Erythroblast (primary cell): ENCODE data around the gene ZCCHC2.

ENCODE experiments used
- DNase-seq, 2 experiments: peaks; one replicate each; lab custom pipeline; 2025; lab: John Stamatoyannopoulos, UW
- GATA1 ChIP-seq: IDR thresholded peaks from 2 replicates; pipeline ENCODE4 v1.6.1; 2011; ENCODE audit warnings: low read depth, mild to moderate bottlenecking, control low read depth, low read length, moderate library complexity
- POLR2A ChIP-seq: IDR thresholded peaks from 2 replicates; pipeline ENCODE4 v1.6.1; 2011; ENCODE audit warnings: mild to moderate bottlenecking, low read length

Gene ZCCHC2

DNA sequence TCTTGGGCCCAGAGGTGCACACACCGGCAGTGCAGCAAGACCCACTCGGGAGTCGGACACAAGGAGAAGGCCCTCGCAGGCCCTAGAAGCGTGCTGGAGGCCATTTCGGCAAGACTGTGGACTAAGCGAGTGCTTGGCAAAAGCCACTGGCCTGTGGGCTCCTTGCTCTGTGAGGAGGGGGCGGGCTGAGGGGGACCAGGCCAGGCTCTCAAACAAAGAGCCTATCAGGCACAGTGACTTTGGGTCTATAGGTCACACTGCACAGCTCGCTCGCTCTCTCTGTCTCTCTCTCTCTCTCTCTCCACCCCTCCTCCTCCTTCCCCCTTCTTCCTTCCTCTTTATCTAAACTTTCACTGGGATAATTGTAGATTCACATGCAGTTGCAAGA is 23.6 kb upstream of the ZCCHC2 start:
- DNase-seq: no peak
- TF ChIP-seq POLR2A (no peak), GATA1 (no peak)

GRCh38 chr18:62500174-62500573 is 22.7 kb upstream of the ZCCHC2 start:
- DNase-seq: no peak
- TF ChIP-seq POLR2A (no peak), GATA1 (no peak)

GRCh38 chr18:62500966-62501591 is 21.7 kb upstream of the ZCCHC2 start:
- TF ChIP-seq POLR2A: no peak
- TF ChIP-seq GATA1: no peak
- DNase-seq: no peak

DNA sequence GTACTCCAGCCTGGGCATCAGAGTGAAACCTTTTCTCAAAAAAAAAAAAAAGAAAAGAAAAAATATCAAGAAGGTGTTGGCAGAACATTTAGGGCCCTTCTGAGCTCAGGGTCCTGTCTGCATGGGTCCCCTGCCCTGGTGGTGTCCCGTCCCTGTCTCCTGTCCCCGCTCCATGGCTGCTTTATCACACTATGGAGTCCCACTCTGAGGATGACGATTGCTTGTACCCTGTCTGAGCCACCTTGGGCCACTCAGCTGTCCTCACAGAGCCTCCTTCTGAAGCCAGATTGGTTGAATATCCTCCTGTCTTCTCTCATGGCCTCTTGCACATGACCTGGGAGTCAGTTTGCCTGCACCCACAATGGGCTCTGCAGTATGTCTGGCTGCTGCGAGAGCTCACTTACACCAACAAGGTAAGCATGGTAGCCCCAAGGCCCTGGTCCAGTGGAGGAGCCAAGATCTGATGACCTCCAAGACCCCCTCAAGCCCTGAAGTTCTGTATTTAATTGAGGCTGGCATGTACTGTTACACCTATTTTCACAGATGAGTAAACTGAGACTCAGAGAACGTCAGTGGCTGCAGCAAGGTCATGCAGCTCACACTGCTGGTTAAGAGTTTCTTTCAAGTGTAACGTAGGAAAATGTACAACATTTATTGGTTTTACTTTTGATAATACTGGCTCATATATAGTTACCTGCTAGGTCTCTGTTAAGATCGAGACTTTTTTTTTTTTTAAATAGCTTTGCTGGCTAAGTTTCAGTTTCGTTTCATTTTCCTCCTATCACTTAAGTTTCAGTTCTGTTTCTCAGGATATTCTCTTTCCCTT is 16.9 kb upstream of the ZCCHC2 start:
- no peak for TF ChIP-seq GATA1
- peak; percentile 63 to 72 for DNase-seq

DNA sequence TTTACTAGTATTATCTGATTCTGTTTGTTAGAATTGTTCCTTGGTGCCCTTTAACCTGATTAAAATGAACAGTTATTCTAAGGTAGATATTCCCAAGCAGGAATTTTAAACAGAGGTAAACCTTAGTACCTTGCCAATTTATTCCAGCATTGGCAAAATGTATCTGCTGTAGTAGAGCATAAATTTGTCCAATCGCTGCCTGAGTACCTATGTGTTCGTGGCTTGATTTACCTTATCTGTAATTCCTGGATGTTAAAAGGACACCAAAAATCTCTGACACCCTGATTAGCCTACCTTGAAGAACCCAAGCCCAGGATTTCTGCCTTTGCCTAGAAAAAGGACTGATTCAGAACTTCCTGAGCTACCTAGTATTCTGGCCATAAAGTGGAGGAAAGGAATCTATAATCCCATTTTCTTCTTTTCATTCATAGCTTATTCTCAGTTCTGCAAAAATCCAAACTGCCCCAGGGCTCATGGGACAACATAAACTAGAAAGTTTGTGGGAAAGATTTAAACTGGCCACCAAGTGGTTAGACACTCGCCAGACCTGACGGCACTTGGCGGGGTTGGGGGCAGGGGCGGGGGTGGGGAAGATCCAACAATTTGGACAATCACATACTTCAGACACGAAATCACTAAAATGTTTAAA is 16.2 kb upstream of the ZCCHC2 start:
- DNase-seq: no peak
- no peak for TF ChIP-seq GATA1
- TF ChIP-seq POLR2A: no peak

DNA sequence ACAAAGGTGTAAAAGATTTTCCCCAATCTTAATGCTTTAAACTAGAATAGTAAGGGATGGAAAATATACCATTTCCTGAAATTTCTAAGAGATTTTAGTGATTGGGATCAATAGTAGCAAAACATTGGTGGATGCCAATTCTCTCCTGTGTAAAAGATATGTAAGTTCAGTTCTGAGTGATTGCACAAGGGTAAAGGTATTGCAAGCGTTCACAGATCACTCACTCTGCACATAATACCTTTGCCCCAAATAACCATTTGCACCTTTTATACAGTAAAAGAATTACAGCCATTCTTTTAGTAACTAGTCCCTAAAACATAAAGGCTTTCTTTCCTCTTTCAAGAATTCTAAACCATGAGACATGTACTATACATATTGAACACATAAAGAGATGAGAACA is 13.0 kb upstream of the ZCCHC2 start:
- no peak for TF ChIP-seq GATA1
- TF ChIP-seq POLR2A: no peak
- no peak for DNase-seq

DNA sequence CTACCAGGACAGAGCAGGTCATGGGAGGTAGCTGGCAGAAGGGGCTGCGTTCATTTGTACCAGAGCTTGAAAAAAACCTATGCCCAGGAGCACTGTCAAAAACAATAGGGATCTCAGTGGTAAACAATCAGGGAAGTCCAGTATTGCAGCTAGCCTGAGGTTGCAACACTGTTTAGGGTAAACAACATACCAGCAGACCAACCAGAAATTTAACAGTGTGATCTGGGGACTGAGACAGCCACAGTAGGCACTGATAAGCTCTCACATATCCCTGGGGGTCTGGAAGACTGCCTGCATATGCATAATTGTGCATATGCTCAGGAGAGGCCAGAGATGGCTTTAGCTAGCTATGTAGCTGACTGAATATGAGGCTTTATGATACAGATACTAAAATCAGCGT is 12.0 kb upstream of the ZCCHC2 start:
- no peak for DNase-seq
- TF ChIP-seq GATA1 (no peak), POLR2A (no peak)

GRCh38 chr18:62512532-62512931 is 10.3 kb upstream of the ZCCHC2 start:
- TF ChIP-seq GATA1 (no peak), POLR2A (no peak)
- no peak for DNase-seq

DNA sequence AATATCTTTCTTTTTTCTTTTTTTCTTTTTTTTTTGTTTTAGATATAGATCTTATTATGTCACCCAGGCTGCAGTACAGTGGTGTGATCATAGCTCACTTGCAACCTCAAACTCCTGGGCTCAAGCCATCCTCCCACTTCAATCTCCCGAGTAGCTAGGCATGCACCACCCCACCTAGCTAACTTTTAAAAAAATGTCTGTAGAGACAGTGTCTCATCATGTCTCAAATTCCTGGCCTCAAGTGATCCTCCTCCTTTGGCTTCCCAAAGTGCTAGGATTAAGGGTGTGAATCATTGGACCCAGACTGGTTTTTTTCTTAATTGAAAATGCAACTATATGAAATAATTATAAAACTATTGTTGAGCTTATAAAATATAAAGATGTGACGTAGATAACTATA is 9.8 kb upstream of the ZCCHC2 start:
- DNase-seq: no peak
- TF ChIP-seq POLR2A (no peak), GATA1 (no peak)

- peak in 1 of 2 experiments; percentile 19 for DNase-seq
- TF ChIP-seq POLR2A (no peak), GATA1 (no peak)
Observed at GRCh38 chr18:62514570-62514969, 8.3 kb upstream of the ZCCHC2 start.

DNA sequence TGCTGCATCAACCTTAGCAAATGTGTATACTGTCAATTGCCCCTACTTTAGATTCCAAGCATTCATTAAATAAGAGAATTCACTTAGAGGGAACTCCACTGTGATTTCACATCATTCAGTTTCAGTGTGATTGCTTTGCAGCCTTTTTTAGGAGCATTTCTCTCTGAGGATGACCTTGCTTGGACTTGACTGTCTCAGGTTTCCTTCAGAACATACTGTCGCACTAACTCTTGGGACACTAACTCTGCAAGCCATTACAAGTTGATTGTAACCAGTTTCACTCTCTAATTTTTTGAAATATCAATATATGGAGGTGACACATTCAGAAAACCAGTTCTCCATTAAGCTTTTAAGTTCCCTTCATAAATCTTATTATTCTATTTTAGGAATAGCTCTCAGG is 6.6 kb upstream of the ZCCHC2 start:
- no peak for DNase-seq
- TF ChIP-seq GATA1 (no peak), POLR2A (no peak)

- peak; percentile 22 to 55 for DNase-seq
- TF ChIP-seq GATA1 (no peak), POLR2A (no peak)
Observed at GRCh38 chr18:62518460-62519375, 4.1 kb upstream of the ZCCHC2 start.

- DNase-seq: no peak
- TF ChIP-seq GATA1 (no peak), POLR2A (no peak)
Observed at GRCh38 chr18:62519684-62520083, 3.1 kb upstream of the ZCCHC2 start.

DNA sequence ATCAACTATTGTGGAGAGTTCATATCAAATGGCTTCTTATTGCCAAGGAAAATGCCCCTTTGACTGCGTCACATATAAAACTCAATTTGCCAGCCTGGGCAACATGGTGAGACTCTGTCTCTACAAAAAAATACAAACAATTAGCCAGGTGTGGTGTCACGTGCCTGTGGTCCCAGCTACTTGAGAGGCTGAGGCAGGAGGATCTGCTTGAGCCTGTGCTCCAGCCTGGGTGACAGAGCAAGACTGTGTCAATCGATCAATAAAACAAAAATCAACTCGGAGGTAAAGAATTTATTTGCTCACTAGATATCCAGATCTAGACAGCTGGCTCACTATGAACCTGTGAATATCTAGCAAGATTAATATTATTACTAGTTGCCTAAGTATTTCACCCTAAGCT is 1.7 kb upstream of the ZCCHC2 start:
- no peak for DNase-seq
- TF ChIP-seq GATA1: no peak
- no peak for TF ChIP-seq POLR2A
